ENCODE data around the gene ANKRD52.
"Not testable (repeated sequence)": the region's sequence is repeated elsewhere in the genome, so short reads cannot be mapped to it uniquely, and the experiment has no call there.

Gene ANKRD52

DNA sequence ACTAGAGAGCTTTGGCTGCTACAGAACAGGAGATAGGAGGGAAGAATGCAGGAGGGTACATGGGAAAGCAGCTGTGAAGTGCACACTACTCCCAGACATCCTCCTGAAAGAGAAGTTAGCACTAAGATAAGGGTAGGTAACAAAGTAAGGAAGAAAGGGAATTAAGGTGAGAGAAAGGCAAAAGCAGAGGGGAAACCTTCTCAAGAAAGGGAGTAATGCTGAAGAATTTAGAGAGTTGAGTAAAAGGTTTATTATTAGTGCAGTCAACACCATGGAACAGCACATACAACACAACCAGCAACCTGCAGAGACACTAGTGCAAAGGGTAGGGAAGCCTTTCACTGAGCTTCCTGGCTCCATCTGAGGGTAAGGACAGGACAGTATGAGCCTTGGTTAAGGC lies 53.9 kb downstream of the ANKRD52 start:
- DNase-seq = no peak

DNA sequence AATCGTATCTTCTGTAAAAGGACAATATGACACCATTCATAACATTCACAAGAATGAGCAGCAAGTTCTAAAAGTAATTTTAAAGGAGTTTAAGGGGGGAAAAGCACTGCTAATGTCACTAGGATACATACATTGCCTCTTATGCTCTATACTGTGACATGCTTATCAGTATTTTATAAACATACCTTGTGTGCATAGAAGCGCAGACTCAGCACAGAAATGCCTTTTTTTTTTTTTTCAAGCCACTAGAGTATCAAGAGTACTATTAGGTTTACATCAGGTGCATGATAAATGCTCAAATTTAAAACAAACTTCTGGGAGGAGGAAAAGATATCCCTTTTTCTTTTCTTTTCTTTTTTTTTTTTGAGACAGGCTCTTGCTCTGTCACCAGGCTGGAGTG lies 55.3 kb downstream of the ANKRD52 start:
- DNase-seq = no peak

DNA sequence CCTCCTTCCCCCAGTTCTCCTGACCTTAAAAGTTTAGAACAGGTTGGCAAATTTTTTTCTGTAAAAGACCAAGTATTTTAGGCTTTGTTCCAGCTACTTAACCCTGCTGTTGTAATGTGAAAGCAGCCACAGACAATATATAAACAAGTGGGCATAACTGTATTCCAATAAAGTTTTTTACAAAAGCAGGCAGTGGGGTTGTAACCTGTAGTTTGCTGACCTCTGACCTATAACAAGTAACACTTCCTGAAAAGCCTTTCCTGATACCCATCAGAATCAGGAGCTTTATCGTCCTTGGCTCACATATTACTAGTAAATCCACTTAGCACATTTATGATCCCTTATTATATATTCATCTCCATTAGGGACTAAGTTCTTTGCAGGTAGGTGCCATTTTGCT lies 55.8 kb downstream of the ANKRD52 start:
- DNase-seq = no peak

DNA sequence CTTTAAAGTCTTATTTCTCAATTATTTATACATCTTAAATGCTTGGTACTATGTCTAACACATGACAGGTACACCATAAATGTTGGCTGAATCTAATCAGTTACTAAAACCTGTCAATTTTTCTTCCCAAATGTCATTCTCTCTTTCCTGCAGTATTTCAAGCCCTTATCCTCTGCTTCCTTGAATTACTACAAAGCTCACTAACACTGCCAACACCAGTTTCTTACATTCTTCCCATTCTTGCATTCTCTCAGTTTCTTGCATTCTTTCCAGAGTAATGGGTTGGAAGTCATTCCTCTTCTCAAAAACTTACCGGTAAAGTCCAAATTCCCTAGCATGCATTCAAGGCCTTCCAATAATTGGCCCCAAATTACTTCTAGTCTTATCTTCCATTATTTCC lies 59.3 kb downstream of the ANKRD52 start:
- DNase-seq = no peak

DNA sequence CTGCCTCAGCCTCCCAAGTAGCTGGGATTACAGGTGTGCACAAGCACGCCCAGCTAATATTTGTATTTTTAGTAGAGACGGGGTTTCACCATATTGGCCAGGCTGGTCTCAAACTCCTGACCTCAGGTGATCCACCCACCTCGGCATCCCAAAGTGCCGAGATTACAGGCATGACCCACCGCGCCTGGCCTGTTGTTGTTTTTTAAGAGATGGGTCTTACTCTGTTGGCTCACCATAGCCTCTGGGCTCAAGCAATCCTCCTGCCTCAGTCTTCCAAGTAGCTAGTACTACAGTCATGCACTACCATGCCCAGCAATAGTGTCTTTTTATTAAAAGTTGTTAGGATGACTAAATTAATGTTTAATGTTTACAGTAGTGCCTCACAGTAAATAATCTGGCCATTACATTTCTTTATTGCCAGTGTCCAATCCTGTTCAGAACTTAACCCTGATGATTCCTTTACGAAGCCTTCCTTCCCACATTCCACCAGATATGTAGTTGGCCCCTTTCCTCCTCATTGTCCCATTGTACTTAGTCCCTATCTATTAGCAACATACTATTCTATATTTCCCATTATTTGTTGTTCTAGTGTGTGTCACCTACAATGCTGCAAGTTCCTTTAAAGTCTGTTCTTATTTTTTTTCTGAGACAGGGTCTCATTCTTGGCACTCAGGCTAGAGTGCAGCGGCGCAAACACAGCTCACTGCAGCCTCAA lies 60.1 kb downstream of the ANKRD52 start:
- DNase-seq = no peak

DNA sequence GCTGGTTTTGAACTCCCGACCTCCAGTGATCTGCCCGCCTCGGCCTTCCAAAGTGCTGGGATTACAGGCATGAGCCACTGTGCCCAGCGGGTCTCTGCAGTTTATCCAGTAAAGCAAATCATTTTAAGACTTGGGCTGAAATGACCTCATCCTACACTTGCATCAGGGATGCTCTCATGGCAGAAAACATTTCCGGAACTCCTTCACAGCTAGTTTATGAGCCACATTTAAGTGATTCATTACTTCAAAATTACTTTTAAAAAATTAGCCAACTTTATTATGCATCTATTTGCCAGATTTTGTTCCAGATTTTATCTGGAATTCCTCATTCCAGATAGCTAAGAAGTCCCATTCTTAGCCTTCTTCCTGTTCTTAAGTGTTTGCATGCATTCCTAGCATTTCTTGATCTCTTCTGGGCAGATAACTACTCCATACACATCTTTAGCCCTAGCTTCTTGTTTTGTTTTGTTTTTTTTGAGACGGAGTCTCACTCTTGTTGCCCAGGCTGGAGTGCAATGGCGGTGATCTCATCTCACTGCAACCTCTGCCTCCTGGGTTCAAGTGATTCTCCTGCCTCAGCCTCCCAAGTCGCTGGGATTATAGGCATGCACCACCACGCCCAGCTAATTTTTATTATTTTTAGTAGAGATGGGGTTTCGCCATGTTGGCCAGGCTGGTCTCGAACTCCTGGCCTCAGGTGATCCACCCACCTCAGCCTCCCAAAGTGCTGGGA lies 61.2 kb downstream of the ANKRD52 start:
- not testable (repeated sequence) for DNase-seq

DNA sequence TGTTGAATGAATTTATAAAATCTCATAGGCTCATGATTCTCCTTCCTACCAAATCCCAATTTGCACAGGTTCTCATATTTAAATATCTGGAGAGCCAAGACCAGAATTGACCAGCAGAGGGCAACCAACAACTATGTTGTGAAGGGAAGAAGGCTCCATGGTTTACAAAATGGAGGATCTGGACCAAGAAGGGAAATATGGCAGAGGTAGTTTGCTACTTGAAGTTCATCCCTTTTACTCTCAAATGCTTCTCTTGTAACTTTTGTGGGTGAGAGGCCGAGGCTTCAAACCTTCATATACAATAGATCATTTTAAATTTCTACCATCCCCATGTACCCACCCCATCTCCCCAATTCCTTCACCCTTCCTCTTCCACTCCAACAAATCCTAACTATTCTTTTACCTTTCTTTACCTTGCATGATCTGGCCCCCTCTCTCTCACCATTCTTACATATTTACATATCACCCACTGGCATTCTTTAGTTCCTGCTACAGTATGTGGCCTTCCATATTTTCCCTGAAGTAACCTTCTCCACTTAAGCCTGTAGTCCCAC lies 65.1 kb downstream of the ANKRD52 start:
- DNase-seq = peak; percentile 97

DNA sequence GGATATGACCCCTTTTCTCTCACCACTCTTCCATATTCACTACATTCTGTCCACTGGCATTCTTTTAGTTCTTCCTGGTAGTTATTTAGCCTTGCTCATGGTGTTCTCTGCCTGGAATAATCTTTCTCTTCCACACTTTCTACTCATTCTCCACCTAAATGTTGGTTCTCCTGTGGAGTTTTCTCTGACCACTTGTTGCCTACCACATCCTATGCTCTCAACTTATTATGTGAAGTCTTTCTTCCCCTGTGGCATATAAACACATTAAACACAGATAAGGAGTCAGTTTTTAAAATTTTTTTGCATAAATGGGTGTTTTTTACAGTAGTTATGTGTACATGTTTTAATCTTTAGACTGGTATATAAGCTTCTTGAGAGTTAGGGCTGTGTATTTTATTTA lies 65.6 kb downstream of the ANKRD52 start:
- no peak for DNase-seq

DNA sequence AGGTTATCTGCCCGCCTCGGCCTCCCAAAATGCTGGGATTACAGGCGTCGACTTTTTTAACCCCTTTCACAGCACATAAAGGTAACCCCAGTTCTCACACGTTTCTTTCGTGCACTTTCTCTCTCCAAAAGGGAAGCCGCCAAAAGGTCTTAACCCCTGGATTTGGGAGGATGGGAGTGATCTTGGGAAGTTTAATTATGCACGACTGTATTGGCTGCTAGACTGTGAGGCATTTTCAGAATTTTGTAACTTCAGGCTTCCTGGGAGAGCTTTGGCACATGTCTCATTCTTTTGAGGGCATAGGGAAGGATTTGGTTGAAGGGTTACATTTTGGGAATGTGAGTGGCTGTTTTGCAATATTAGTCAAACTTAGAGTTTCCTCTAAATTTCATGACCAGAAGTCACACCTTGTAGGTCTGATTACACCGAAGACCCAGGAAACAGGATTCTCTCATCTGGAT lies 67.5 kb downstream of the ANKRD52 start:
- DNase-seq = peak; percentile 25

DNA sequence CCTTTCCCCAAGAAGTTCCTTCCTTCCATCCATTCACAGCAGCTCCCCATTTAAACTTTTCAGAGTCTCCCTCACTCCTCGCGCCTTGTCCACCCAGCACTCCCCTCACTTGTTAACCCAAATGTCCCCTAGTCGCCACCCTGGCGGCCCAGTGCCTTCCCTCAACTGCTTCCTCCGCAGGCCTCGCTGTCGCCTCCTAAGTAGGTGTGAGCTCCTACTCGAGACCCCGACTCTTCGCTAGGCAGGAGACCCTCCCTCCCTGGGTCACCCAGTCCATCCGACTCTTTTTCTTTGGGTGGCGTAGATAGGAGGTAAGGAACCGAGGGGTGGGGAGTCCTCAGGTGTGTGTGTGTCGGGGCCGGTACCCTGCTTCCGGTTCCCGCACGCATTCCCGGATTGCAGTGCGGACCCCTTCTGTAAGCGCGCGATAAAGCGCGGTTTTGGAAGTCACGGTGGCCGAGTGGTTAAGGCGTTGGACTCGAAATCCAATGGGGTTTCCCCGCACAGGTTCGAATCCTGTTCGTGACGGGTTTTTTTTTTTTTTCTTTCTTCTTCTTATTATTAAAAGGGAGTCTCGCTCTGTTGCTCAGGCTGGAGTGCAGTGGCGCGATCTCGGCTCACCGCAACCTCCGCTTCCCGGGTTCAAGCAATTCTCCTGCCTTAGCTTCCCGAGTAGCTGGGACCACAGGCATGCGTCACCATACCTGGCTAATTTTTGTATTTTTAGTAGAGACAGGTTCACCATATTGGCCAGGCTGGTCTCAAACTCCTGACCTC lies 68.1 kb downstream of the ANKRD52 start:
- DNase-seq = peak; percentile 90

DNA sequence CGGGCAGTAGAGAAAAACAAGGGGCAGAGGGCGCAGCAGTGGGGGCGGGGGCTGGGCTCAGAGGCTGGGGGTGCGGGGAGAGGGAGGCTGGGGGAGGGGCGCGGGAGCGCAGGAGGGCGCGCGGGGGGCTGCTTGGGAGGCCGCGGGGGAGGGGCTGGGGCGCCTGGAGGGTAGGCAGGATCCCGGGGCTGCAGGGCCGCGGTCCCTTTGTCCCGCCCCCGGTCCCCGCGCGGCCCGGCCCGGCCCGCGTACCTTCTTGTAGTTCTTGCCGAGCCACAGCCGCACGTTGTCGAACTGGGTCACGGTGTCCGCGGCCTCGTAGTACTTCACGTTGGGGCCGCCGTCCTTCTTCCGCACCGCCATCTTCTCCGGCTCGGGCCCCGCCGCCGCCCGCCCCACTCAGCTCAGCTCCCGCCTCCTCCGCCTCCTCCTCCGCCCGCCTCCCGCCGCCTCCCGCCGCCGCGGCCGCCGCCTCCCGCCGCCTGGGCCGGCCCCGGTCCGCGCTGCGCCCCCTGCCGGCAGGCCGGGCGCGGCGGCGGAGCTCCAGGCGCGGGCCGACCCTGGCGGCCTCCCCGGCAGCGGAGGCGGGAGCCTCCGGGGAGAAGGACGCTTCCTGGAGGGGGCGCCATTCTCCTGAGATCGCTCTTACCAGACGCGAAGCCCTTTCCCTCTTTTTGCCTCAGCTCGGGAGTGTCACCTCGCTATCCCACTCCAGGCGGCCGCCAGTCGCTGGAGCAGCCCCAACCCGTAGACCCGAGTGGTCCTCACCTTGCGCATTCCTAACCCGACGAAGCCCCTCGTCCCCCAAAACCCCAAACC lies 68.9 kb downstream of the ANKRD52 start, which contains the start of gene SMARCC2:
Gene SMARCC2, minus strand, starts transcription at position 385 of the 819 bp plus-strand sequence. Its CDS starts 22 bp downstream, at position 363.
- peak; percentile 93 for DNase-seq

DNA sequence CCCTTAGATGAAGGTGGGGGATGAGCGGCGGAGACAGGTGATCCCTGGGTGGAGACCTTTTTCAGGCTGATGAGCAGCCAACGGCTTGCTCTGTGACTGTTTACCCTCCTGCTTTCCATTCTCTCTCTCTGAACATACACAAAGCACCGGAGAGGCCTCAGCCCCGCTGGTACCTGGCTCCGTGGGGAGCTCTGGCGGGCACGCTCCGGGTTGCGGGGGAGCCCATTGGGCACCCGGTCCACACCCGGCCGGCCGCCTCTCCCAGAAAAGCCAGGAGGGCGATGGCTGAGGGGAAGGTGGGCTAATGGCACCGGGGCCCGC lies 69.4 kb downstream of the ANKRD52 start:
- DNase-seq = peak; percentile 32

DNA sequence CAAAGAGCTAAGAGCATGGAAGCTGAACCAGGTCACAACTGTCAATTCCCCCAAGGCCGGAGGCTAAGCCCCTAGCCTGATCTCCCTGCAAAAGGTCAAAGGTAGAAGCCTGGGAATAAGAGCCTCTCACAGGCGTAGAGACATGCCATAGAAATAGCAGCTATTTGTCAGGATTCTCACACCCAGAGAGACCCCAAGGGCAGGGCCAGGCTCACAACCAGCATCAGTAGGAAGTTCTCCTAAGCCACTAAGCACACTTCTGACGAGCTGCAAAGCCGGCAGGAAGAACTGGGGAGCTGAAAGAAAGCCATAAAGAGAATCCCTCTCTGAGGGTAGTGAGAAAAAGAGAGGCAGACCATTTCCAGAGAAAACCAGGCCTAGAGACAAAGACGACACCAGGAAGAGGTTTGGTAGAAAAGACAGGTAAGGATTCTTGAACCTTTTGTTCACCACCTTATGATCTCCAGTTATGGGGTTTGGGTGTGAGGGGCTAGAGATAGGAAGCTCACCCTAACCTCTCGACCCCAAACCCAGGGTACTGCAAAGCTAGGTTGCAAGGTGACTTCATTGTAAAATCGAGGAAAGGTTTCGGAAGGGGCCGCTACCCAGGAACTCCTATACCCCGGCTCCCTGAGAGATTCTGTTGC lies 69.9 kb downstream of the ANKRD52 start:
- DNase-seq = peak; percentile 35
